Adrenal gland (tissue), 12 donors: ENCODE data around the gene PDHA2. TPM values are rescaled to one million over a fixed set of nuclear protein-coding genes. Genes with fewer than 3 reads are reported as not detected.
"Not testable (repeated sequence)": the region's sequence is repeated elsewhere in the genome, so short reads cannot be mapped to it uniquely, and the experiment has no call there.

Experiments used
- DNase-seq, 7 donors: peaks; one replicate each; pipeline ENCODE4 v3.0.0-alpha.2; 2019 to 2020
- H3K27ac ChIP-seq, 5 donors: fragments of 200-600 bp; sonication (generic) in 4 of 5; 1 replicate in 3 of 5; 2 replicates in 2 of 5; pipeline versions ENCODE4 v1.5.1 to v1.8.0; 2016 to 2020; ENCODE audit warnings: mild to moderate bottlenecking in 1 of 5
- H3K27me3 ChIP-seq: fragments of 200-600 bp; 2 replicates; pipeline ENCODE4 v1.8.0; 2021
- H3K36me3 ChIP-seq, 2 donors: fragments of 200-600 bp; replicated peaks in 1 of 2; 1 replicate in 1 of 2; 2 replicates in 1 of 2; pipeline versions ENCODE4 v1.5.1 to v1.8.0; 2018 to 2022
- H3K4me1 ChIP-seq, 2 donors: fragments of 200-600 bp; replicated peaks in 1 of 2; 1 replicate in 1 of 2; 2 replicates in 1 of 2; pipeline versions ENCODE4 v1.5.1 to v1.8.0; 2018 to 2021
- H3K4me3 ChIP-seq, 4 donors: fragments of 200-600 bp; sonication (generic) in 3 of 4; one replicate each; pipeline ENCODE4 v1.5.1; 2016 to 2018
- H3K9me3 ChIP-seq, 3 donors: fragments of 200-600 bp; sonication (generic) in 1 of 3; replicated peaks in 1 of 3; 1 replicate in 2 of 3; 2 replicates in 1 of 3; pipeline versions ENCODE4 v1.5.1 to v1.8.0; 2016 to 2021
- CTCF ChIP-seq, 6 experiments: fragments of 450-650 bp in 4 of 6; fragments of 200-600 bp in 2 of 6; sonication (generic) in 1 of 6; IDR thresholded peaks; 1 replicate in 5 of 6; 2 replicates in 1 of 6; pipeline versions ENCODE4 v1.5.1 to v1.8.0; 2016 to 2021; ENCODE audit warnings: antibody characterized with exemption in 6 of 6, mild to moderate bottlenecking in 2 of 6, moderate library complexity in 1 of 6
- POLR2A ChIP-seq, 2 donors: fragments of 450-650 bp; IDR thresholded peaks; one replicate each; pipeline ENCODE4 v1.6.1; 2017; ENCODE audit warnings: antibody characterized with exemption in 2 of 2, mild to moderate bottlenecking in 2 of 2, moderate library complexity in 1 of 2
- WGBS, 4 donors: extraction: QIAGEN DNeasy Blood & Tissue Kit in 2 of 4; methylation state at CpG; one replicate each; pipeline versions ENCODE4 v1.1.5 to v1.1.7; 2013 to 2017; 5-methylcytosine and 5-hydroxymethylcytosine counted together
- intact Hi-C, 2 donors: fragments of 100-400 bp; cut with DNase I; formaldehyde crosslinking; loops; one replicate each; pipeline versions ENCODE4 v1.14.1 to v1.15.0; 2022 to 2023
- polyA plus RNA-seq, 3 donors: library from polyadenylated mRNA; stranded (reverse); fragments of 200-250 nt in 2 of 3; fragments of 350-450 nt in 1 of 3; fragmentation: Illumina TruSeq in 1 of 3; extraction: RNeasy Lipid Tissue Mini Kit (QIAGEN cat#74804) in 1 of 3; gene quantifications; one replicate each; pipeline ENCODE4 v1.2.3, GENCODE V29; 2013 to 2014
- total RNA-seq, 9 donors: library from RNA; depleted of rRNA in 4 of 9; stranded (reverse); fragments of >200 nt in 4 of 9; fragments of 120-200 nt in 1 of 9; fragmentation: NEBNext Ultra II Directional in 1 of 9; extraction: Animal tissue kit (Norgen Biotek cat#: 25700) in 1 of 9; gene quantifications; one replicate each; pipeline versions ENCODE4 v1.1.0 to v1.2.4, GENCODE V29; 2013 to 2023
- donor health status: healthy with polysubstance abuse.
- donor health status: Bipolar disorder and iron deficiency.
- donor health status: DM: yes; HTN: yes; CAD: no.
- donor health status: DM: no; HTN: no; CAD: no.
- donor health status: DM: no; HTN: no; CAD: no.
- donor health status: DM: yes; HTN: yes; CAD: no.

Gene PDHA2
- total and polyA plus RNA-seq, 12 donors = not detected

GRCh38 chr4:95857761-95858160, 17.9 kb downstream of the PDHA2 start:
- 15 to 40% (median 35%) methylated on average over 1 of the region's 1 CpG for WGBS, 4 donors
- Histone ChIP-seq H3K27ac (no peak overlapping the region), H3K36me3 (no peaks in the 10 kb centered on the region), H3K4me1 (no peaks in the 10 kb centered on the region), H3K27me3 (no peaks in the 10 kb centered on the region), H3K9me3 (no peaks in the 10 kb centered on the region), H3K4me3 (no peak overlapping the region)
- TF ChIP-seq CTCF (IDR thresholded peaks at IDR 0.05) (no peak), POLR2A (IDR thresholded peaks at IDR 0.05) (no peak)
- intact Hi-C loops = no loop called here
- DNase-seq = no peak

DNA sequence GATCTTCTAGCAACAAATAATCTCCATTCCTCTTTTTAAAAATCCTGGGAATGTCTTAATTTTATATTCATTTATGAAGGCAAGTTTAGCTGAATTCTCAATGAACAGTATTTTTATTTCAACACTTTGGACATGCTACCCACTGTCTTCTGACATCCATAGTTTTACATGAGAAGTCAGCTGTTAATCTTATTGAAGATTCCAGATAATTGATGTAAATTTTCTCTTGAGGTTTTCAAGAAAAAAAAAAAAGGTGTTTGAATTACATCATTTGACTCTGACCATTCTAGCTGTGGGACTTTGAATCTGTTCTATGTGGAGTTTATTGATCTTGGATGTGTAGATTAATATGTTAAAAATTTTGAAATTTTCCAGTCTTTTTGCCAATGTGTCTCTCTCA, 28.0 kb downstream of the PDHA2 start:
- Histone ChIP-seq H3K4me3 (no peak overlapping the region), H3K27me3 (no peaks in the 10 kb centered on the region), H3K9me3 (peaks cover 0 to 20% (median 0%) of the 10 kb centered on the region in 3 donors), H3K36me3 (no peaks in the 10 kb centered on the region), H3K27ac (no peak overlapping the region), H3K4me1 (no peaks in the 10 kb centered on the region)
- TF ChIP-seq POLR2A (IDR thresholded peaks at IDR 0.05) = no peak
- no peak for TF ChIP-seq CTCF (IDR thresholded peaks at IDR 0.05)
- intact Hi-C loops = no loop called here
- no peak for DNase-seq

DNA sequence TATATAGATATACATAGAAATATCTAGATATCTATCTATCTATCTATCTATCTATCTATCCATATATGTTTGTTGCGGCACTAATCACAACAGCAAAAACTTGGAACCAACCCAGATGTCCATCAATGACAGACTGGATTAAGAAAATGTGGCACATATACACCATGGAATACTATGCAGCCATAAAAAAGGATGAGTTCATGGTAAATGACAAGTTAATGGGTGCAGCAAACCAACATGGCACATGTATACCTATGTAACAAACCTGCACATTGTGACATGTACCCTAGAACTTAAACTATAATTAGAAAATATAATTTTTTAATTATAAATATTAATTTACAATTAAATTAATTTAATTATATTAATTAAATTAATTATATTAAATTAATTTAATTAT, 29.5 kb downstream of the PDHA2 start:
- H3K36me3 ChIP-seq, H3K4me1 ChIP-seq, intact Hi-C loops, H3K27ac ChIP-seq, H3K4me3 ChIP-seq, DNase-seq, H3K27me3 ChIP-seq: not testable (repeated sequence)
- 93 to 100% (median 97%) methylated on average over 1 of the region's 1 CpG for WGBS, 4 donors
- peaks cover 0 to 20% (median 0%) of the 10 kb centered on the region in 3 donors for H3K9me3 ChIP-seq

- TF ChIP-seq POLR2A (IDR thresholded peaks at IDR 0.05) (no peak), CTCF (IDR thresholded peaks at IDR 0.05) (no peak)
- H3K9me3 ChIP-seq = peaks cover 0 to 20% (median 0%) of the 10 kb centered on the region in 3 donors
- no peak overlapping the region for H3K27ac ChIP-seq
- no peaks in the 10 kb centered on the region for H3K36me3 ChIP-seq
- H3K4me3 ChIP-seq = no peak overlapping the region
- no peaks in the 10 kb centered on the region for H3K27me3 ChIP-seq
- WGBS, 4 donors = 6 to 26% (median 13%) methylated on average over 1 of the region's 1 CpG
- no peak for DNase-seq
- intact Hi-C loops = no loop called here
- H3K4me1 ChIP-seq = no peaks in the 10 kb centered on the region
Observed at GRCh38 chr4:95869961-95870500, 30.1 kb downstream of the PDHA2 start.

DNA sequence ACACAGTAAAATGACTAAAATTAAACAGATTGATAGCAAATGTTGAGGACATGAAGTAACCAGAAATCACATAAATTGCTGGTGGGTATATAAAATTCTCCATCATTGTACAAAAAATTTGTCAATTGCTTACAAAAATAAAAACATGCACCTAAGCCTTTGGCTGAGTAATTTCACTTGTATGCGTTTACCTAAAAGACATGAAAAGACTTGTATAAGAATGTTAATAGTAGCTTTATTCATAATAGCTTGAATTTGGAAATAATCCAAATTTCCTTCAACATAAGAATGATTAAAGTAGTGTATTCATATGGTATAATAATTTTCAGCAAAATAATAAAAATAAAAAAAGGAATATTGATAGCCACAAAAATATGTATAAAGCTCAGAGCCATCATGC, 37.7 kb downstream of the PDHA2 start:
- Histone ChIP-seq H3K9me3 (peaks cover 0 to 12% (median 0%) of the 10 kb centered on the region in 3 donors), H3K27me3 (no peaks in the 10 kb centered on the region), H3K36me3 (no peaks in the 10 kb centered on the region), H3K4me3 (no peak overlapping the region), H3K27ac (no peak overlapping the region), H3K4me1 (no peaks in the 10 kb centered on the region)
- no peak for DNase-seq
- WGBS, 4 donors = 85 to 97% (median 92%) methylated on average over 1 of the region's 1 CpG
- TF ChIP-seq CTCF (IDR thresholded peaks at IDR 0.05) = no peak
- intact Hi-C loops = no loop called here
